H1 (cell line): ENCODE measurements around the gene GPBP1L1. TPM values are rescaled to one million over a fixed set of nuclear protein-coding genes. Genes with fewer than 3 reads are reported as not detected.

Experiments used
- ATF3 ChIP-seq: IDR thresholded peaks from 2 replicates; pipeline ENCODE4 v1.6.1; 2011; ENCODE audit warnings: low read depth, mild to moderate bottlenecking, low read length; ENCODE audit not compliant: insufficient read depth
- BACH1 ChIP-seq: IDR thresholded peaks from 2 replicates; pipeline ENCODE4 v1.6.1; 2012; ENCODE audit warnings: low read length, improper control_type of control experiment
- CBX8 ChIP-seq: fragments of 300-800, 300-1000 bp; sonication (generic); IDR thresholded peaks from 2 replicates; pipeline ENCODE4 v1.7.1; 2016; ENCODE audit warnings: low read depth, low read length, borderline replicate concordance
- KDM1A ChIP-seq: fragments of 200-600, 300-600 bp; sonication (generic); IDR thresholded peaks from 2 replicates; pipeline ENCODE4 v1.7.1; 2016; ENCODE audit warnings: mild to moderate bottlenecking, low read length, borderline replicate concordance
- TBP ChIP-seq: IDR thresholded peaks from 2 replicates; pipeline ENCODE4 v1.6.1; 2011; ENCODE audit warnings: low read depth, low read length, improper control_type of control experiment
- TCF12 ChIP-seq: IDR thresholded peaks from 2 replicates; pipeline ENCODE4 v1.6.1; 2011; ENCODE audit warnings: low read depth, mild to moderate bottlenecking, low read length
- YY1 ChIP-seq: IDR thresholded peaks from 2 replicates; pipeline ENCODE4 v1.6.1; 2011; ENCODE audit warnings: low read depth, mild to moderate bottlenecking, low read length
- ZNF274 ChIP-seq: IDR thresholded peaks from 2 replicates; pipeline ENCODE4 v1.7.0; 2012; ENCODE audit warnings: low read length, borderline replicate concordance; ENCODE audit errors: extremely low read depth
- polyA plus RNA-seq, 7 experiments: library from polyadenylated mRNA; depleted of rRNA in 3 of 7; stranded (reverse) in 5 of 7; unstranded in 2 of 7; fragments of >200 nt in 5 of 7; fragments of 200-250 nt in 2 of 7; gene quantifications; 1 replicate in 5 of 7; 2 replicates in 1 of 7; 4 replicates in 1 of 7; pipeline versions ENCODE4 v1.2.1 to v1.2.3, GENCODE V29; 2011 to 2013; ENCODE audit warnings: missing spikeins in 2 of 7, mixed read lengths in 2 of 7
- total RNA-seq: library from RNA; stranded (reverse); fragmentation: NEBNext Ultra II Directional; extraction: Animal tissue kit (Norgen Biotek cat#: 25700); gene quantifications from 2 replicates; pipeline ENCODE4 v1.2.1, GENCODE V29; 2021

The GPBP1L1 gene
- total and polyA plus RNA-seq, 2 of the 8 experiments (the other 6 are each of a cell fraction or from before 2014, with no cell fraction given): 70.1 to 119 TPM

GRCh38 chr1:45704637-45705036 lies 18.3 kb upstream of the GPBP1L1 start (continued):
- no peak for TF ChIP-seq KDM1A
- TF ChIP-seq TBP: no peak
- no peak for TF ChIP-seq ATF3
- no peak for TF ChIP-seq YY1
- TF ChIP-seq CBX8: no peak
- TF ChIP-seq BACH1: no peak
- TF ChIP-seq ZNF274: no peak
- TF ChIP-seq TCF12: no peak
